Measurements from ENCODE around the gene MAN1A2.
"Not testable (repeated sequence)": the region's sequence is repeated elsewhere in the genome, so short reads cannot be mapped to it uniquely, and the experiment has no call there.

The MAN1A2 gene

DNA sequence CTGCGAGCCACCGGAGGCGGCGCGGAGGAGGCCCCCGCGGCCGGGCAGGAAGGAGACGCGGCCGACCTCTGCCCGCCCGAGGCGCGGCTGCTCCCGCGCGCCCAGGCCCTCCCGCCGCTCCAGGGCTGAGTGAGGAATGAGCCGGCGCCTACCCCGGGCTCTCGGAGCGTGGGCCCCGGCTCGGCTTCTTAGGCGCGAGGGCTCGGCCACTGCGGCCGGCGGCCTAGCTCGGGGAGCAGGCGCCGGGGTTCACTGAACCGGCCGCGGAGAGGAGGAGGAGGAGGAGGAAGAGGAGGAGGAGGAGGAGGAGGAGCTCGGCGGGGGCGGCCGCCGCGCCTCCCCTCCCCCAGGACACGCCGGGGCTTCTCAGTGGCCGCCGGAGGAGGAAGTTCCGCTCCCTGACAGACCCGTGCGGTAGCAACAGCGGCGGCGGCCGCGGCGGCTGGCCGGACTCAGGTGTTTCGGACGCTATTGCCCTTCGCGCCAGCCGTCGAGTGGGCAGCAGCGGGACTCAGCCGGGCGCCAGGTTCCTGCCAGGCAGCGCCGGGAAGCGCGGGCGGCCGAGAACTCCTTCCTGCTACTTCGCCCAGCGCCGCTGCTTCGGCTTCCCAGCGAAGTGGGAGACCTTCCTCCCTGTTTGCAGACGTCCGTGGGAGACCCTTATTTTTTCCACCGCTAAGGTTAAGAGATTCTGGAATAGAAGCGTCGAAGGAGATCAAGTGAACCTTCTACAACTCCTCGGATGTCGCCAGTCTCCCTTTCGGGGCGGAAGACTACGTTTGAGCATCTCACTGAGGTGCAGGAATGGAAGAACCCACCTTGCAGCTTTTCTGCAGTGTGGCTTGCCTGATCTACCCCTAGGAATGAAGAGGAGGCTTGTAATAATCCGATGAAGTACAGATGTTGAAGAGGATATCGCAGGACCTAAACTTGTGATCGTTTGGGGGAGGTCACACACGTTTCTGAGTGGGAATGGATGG is at the start of gene MAN1A2:
Gene MAN1A2 (plus strand): TSS at position 404 of the 980 bp plus-strand sequence. CDS start 735 bp downstream, outside the sequence.
- DNase-seq, result peak; percentile 89

GRCh38 chr1:117318011-117318410 is 49.2 kb upstream of the MAN1A2 start:
- DNase-seq, result no peak

- DNase-seq, result no peak
These were observed 48.8 kb upstream of the MAN1A2 start for GRCh38 chr1:117318426-117318825.

GRCh38 chr1:117320515-117320914 is 46.7 kb upstream of the MAN1A2 start:
- DNase-seq, result no peak

DNA sequence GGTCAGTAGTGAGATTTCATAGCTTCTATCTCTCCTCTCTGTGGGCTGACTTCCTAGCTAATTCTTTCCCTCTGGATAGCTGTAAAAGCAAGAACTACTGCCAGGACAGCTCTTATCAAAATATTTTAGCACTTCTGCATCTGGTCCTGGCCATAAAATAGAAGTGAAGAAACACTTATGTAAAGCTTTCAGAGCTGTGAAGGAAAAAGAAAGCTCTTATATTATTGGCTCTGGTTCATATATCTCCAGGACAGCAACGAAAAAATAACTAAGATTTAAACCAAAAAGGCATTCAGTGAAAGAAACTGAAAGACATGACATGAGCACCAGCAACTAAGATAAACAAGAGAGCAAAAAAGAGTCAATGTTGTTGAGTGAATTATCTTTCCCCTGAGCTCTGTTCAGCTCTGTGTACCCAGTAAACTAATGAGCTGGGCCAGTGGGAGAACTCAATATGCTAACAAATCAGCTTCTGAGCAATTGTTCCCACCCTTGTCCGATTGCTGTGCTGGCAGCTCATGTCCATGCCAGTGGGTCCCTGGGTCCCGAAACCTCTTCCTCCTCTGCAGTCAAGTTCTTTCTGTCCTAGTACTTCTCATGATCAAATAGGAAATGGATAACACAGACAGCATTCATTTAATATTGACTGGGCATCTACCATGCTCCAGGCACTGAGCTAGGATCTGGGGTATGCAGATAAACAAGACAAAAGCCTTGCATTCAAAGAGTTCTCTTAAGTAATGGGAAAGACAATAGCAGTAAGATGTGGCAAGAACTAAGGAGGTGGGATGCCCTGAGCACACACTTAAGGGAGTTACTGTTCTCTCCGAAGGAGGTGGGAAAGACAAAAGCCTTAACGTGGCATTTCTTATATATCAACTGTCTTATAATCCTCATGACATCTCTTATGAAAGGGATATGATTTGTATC is 45.3 kb upstream of the MAN1A2 start:
- no peak for DNase-seq

GRCh38 chr1:117324357-117324756 is 42.9 kb upstream of the MAN1A2 start:
- DNase-seq, result no peak

DNA sequence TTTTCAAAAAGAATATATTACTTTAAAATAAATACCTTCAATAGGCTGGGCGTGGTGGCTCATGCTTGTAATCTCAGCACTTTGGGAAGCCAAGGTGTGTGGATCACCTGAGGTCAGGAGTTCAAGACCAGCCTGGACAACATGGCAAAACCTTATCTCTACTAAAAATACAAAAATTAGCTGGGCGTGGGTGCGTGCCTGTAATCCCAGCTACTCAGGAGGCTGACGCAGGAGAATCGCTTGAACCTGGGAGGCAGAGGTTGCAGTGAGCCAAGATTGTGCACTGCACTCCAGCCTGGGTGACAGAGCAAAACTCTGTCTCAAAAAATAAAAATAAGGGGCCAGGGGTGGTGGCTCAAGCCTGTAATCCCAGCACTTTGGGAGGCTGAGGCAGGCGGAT is 41.2 kb upstream of the MAN1A2 start:
- DNase-seq, result not testable (repeated sequence)

DNA sequence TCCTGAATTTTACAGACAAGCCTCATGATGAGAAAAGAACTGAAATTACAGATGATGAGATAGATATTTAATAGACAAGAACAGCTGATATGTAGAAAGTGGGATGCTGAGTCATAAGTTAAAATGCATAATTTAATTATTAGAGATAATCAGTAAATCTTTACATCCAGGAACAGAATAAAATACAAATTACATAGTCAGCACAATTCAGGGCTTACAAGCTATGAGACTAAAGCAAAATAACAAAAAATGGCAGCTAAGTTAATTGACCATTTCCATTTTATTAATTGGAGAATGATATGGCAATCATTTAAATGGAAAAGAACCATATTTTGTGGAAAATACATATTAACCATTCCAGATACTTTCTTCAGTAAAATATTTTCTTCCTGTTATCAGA is 40.2 kb upstream of the MAN1A2 start:
- no peak for DNase-seq

DNA sequence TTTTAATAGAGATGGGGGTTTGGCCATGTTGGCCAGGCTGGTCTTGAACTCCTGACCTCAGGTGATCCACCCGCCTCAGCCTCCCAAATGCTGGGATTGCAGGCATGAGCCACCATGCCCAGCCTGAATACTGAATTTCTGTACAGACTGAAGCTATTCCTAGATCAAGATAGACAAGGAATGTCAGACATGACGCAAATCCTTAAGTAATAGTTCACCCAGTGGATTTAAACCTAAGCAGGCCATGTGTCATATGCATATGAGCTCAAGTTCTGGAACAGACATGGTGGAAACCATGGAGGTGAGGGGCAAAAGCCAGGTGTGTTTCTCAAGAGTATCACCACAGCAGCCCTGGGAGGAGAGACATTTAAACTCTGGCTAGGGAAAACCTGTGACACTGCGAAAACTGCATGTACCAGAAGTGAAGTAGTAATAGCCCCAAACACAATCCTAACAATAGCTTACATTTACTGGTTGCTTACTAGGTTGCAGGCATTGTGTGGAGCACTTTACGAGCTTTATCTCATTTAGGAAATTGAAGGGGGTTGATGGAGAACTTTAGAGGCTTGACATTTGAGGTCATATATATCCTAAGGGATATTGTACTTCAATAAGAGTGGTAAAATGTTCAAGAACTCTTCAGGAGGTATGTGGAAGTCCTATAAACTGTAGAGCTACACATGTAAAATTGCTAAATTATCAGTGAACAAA is 31.7 kb upstream of the MAN1A2 start:
- DNase-seq, result no peak

GRCh38 chr1:117336088-117336817 is 31.0 kb upstream of the MAN1A2 start:
- DNase-seq, result no peak

DNA sequence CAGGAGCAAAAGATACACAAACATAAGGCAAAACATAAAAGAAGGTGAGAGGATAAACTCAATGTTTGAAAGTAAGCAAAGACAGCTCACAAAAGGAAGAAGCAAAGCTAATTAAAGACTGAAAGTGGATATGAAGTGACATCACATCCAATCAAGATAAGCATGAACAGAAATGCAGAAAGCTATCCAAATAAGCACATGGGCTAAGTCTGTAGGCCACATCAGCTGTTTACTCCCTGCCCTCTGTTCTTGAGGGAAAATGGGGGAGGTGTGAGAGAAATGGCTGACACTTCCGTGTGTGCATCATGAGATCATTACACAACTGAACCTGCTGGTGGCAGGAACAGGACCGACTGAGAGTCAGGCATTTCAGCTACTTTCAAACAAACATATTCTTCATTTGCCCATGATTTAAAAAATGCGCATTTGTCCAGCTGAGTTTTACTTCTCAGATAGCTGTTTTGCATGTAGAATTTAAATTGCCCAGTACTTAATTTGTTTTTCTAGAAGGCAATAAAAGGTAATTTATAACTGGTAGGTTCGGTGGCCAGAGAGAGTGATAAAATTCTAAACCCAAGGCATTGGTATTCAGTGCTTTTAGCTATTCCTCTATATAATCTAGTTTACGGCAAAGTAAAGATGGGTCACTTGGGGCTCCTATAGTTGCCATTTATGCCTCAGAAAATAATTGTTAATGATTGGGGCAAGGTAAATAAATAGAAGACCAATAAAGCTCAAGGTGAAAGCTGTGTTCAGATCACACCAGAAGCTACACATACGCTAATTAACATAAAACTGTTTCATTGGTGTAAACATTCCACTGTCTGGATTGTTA is 27.2 kb upstream of the MAN1A2 start:
- no peak for DNase-seq

DNA sequence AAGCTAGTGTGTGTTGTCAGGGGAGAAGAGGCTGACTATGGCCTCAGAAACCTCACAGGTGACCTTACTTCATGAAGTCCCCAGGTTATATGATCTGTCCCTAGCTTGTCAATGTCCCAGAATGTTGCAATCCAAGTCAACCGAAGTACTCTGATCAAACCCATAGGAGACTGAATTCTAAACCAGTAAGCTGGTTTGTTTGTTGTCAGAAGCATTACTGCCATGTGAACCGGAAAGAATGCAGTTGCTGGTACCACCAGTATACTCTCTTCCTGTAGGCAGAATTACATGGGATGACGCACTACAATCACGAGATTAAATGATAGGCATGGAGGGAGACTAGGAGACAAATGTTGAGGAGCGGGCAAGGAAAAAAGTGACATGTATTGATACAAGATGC is 26.1 kb upstream of the MAN1A2 start:
- DNase-seq, result no peak

DNA sequence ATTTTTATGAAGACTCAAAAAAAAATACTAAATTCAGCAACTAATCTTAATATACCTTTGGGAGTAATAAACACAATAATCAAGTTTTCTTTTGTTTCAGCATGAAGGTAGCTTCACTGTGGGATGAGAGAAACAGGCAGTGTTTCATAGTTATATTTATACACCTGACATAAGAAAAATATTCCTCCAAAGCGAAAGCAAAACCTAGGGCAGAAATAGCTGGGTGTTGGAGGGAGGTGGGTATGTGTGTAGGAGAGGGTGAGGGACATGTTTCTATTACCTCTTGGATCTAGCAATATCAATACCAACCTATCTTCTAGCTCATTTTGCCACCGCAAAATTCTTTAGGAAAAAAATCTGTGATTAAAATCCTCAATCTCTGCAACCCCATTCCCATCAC is 24.9 kb upstream of the MAN1A2 start:
- DNase-seq, result no peak

GRCh38 chr1:117346206-117346928 is 20.9 kb upstream of the MAN1A2 start:
- DNase-seq, result no peak

DNA sequence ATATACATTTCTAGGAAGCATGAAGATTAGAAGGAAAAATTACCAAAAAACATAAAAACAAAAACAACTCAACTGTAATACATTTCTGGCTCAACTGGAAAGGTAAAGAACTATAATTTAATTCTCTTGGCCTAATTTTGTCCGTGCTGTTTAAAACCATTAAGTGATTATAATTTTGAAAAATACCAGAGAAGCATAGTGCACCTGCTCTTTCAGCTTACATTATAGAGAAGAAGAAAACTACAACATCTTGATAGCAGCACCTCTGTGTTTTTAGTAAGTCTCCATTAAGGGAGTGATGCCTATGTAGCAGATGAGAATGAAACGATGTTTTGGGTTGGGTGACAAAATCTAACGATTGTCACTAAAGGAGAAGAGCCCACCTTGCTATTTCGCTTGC is 19.3 kb upstream of the MAN1A2 start:
- DNase-seq, result no peak

GRCh38 chr1:117352695-117353094 is 14.6 kb upstream of the MAN1A2 start:
- not testable (repeated sequence) for DNase-seq

DNA sequence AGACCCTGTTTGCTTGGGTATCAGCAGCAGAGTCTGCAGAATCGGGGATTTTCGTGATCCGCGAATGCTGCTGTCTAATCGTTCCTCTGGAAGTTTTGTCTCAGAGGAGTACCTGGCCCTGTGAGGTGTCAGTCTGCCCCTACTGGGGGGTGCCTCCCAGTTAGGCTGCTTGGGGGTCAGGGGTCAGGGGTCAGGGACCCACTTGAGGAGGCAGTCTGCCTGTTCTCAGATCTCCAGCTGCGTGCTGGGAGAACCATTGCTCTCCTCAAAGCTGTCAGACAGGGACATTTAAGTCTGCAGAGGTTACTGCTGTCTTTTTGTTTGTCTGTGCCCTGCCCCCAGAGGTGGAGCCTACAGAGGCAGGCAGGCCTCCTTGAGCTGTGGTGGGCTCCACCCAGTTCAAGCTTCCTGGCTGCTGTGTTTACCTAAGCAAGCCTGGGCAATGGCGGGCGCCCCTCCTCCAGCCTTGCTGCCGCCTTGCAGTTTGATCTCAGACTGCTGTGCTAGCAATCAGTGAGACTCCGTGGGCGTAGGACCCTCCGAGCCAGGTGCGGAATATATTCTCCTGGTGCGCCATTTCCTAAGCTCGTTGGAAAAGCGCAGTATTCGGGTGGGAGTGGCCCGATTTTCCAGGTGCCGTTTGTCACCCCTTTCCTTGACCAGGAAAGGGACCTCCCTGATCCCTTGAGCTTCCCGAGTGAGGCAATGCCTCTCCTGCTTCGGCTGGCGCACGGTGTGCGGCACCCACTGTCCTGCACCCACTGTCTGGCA is 9.2 kb upstream of the MAN1A2 start:
- DNase-seq, result not testable (repeated sequence)

GRCh38 chr1:117358604-117358887 is 8.7 kb upstream of the MAN1A2 start:
- DNase-seq, result not testable (repeated sequence)

DNA sequence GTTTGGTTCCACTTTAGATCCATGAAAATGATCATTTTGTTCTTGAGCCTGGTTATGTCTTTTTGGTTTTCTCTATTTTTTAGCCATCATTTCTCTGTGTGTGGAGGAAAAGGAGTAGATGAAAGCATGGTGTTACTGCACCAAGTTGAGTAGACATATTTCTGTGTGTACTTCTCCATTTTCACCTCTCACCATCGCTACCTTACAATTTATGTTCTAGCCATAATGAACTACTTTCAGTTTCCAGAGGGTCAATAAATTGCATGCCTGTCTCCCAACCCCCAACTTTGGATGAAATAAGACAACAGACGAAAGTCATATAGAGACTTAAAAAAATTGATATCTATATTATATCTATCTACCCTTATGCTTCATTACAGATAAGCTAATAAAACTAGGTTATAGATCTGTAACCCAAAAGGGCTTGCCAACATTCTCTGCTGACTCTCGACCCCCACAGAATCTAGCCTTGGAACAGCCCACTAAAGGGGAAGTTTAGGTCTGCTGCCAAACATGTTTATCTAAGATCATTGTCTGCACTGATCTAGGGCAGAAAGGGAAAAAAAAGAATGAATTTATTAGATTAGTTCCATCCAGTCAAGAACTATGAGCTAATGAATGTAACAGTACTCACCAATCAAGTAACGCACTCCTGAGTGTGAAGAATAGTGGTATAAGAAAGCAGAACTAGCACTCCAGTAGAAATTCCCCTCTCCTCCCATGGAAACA is 7.5 kb upstream of the MAN1A2 start:
- DNase-seq, result no peak

All from right forelimb (tissue), 1 donor.